Activated CD8-positive, alpha-beta memory T cell treated with anti-CD3 and anti-CD28 coated beads for 24 hours (primary cell): Measurements from ENCODE around the gene NOS2.
A peak's percentile ranks its signal among the peaks of the same experiment; 100 is the strongest.

Source experiments
- DNase-seq: peaks from one replicate; pipeline ENCODE4 v3.0.0-alpha.2; 2020

Gene NOS2

GRCh38 chr17:27818401-27819105 is 18.2 kb upstream of the NOS2 start:
- no peak for DNase-seq

- DNase-seq: no peak
These were observed 17.4 kb upstream of the NOS2 start for GRCh38 chr17:27817731-27818130.

- DNase-seq: no peak
These were observed 16.6 kb upstream of the NOS2 start for GRCh38 chr17:27816946-27817345.

- DNase-seq: no peak
These were observed 11.6 kb upstream of the NOS2 start for GRCh38 chr17:27811961-27812360.

GRCh38 chr17:27810902-27811557 is 10.7 kb upstream of the NOS2 start:
- DNase-seq: no peak

- no peak for DNase-seq
These were observed 10.0 kb upstream of the NOS2 start for GRCh38 chr17:27810211-27810901.

- DNase-seq: no peak
These were observed 9.2 kb upstream of the NOS2 start for GRCh38 chr17:27809555-27809954.

GRCh38 chr17:27808628-27809027 is 8.3 kb upstream of the NOS2 start:
- DNase-seq: no peak

- DNase-seq: peak; percentile 70
These were observed 7.5 kb upstream of the NOS2 start for GRCh38 chr17:27807567-27808470.

GRCh38 chr17:27805520-27806146 is 5.3 kb upstream of the NOS2 start:
- peak; percentile 91 for DNase-seq

GRCh38 chr17:27804113-27804512 is 3.8 kb upstream of the NOS2 start:
- DNase-seq: no peak

- DNase-seq: no peak
These were observed 2.8 kb upstream of the NOS2 start for GRCh38 chr17:27802962-27803680.

GRCh38 chr17:27802033-27802432 is 1.7 kb upstream of the NOS2 start:
- DNase-seq: no peak

- DNase-seq: no peak
These were observed 2.0 kb downstream of the NOS2 start for GRCh38 chr17:27798376-27798775.

- no peak for DNase-seq
These were observed 2.8 kb downstream of the NOS2 start for GRCh38 chr17:27797390-27798091.

- no peak for DNase-seq
These were observed 6.3 kb downstream of the NOS2 start for GRCh38 chr17:27793906-27794569.

- DNase-seq: no peak
These were observed 7.0 kb downstream of the NOS2 start for GRCh38 chr17:27793168-27793905.

GRCh38 chr17:27792095-27792494 is 8.2 kb downstream of the NOS2 start:
- DNase-seq: no peak

- no peak for DNase-seq
These were observed 11.4 kb downstream of the NOS2 start for GRCh38 chr17:27788919-27789318.
